ENCODE results near the gene BICD2. TPM values are rescaled to one million over a fixed set of nuclear protein-coding genes. Genes with fewer than 3 reads are reported as not detected.

Gene BICD2
- total and polyA plus RNA-seq, 2 of the 8 experiments (the other 6 are each of a cell fraction or from before 2014, with no cell fraction given), result 6.6 to 22.8 TPM

DNA sequence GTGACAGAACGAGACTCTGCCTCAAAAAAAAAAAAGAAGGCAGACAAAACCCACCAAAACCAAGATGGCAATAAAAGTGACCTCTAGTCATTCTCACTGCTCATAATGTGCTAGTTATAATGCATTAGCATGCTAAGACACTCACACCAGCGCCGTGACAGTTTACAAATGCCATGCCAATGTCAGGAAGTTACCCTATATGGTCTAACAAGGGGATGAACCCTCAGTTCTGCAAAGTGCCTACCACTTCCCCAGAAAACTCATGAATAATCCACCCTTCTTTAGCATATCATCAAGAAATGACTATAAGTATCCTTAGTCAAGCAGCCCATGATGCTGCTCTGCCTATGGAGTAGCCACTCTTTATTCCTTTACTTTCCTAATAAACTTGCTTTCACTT, 4.7 kb upstream of the BICD2 start:
- DNase-seq (ENCODE audit: low read depth in 1 of 2, low spot score in 2 of 2), result no peak
- Histone ChIP-seq H3K4me3 (ENCODE audit: extremely low read depth in 1 of 4, insufficient read depth in 2 of 4, low read depth in 3 of 4, low read length in 4 of 4) (no peak overlapping the region), H2BK5ac (ENCODE audit: low read depth, low read length) (no peak overlapping the region), H3K23ac (ENCODE audit: insufficient read length) (no peak overlapping the region), H3K9ac (replicated peaks in 1 of 4; ENCODE audit: extremely low read depth in 1 of 4, low read depth in 3 of 4, low read length in 3 of 4) (no peak overlapping the region), H3K9me3 (ENCODE audit: insufficient read depth in 2 of 2, low read depth in 1 of 2, low read length in 1 of 2) (no peaks in the 10 kb centered on the region), H3K56ac (replicated peaks; ENCODE audit: insufficient read length, low read depth, low read length) (no peak overlapping the region), H3K36me3 (ENCODE audit: control insufficient read depth in 2 of 4, insufficient read depth in 4 of 4, low read length in 3 of 4) (no peaks in the 10 kb centered on the region), H3K18ac (ENCODE audit: extremely low read depth, low read length) (no peak overlapping the region), H2BK15ac (ENCODE audit: low read length) (no peak overlapping the region), H3K23me2 (ENCODE audit: low read depth, low read length) (peaks cover 4% of the 10 kb centered on the region; the same call in 1 of the 2 replicates), H2BK12ac (ENCODE audit: low read depth, low read length) (no peak overlapping the region), H3K14ac (ENCODE audit: insufficient read length) (no peak overlapping the region), H4K5ac (ENCODE audit: insufficient read length, low read depth, low read length) (no peak overlapping the region), H2BK20ac (ENCODE audit: low read length) (no peak overlapping the region), H2AFZ (ENCODE audit: low read length) (no peak overlapping the region), H3K79me2 (ENCODE audit: control insufficient read depth in 1 of 2, insufficient read depth in 2 of 2, low read length in 2 of 2) (peaks cover 0 to 2% of the 10 kb centered on the region in 2 experiments; a peak in 1 of 4 replicates), H3K27ac (ENCODE audit: low read depth, low read length) (no peak overlapping the region), H2AK5ac (ENCODE audit: low read depth, low read length) (no peak overlapping the region), H4K20me1 (replicated peaks in 1 of 2; ENCODE audit: control insufficient read depth in 1 of 2, insufficient read depth in 2 of 2, low read length in 2 of 2) (peaks cover 0 to 1% of the 10 kb centered on the region in 2 experiments), H2BK120ac (replicated peaks; ENCODE audit: low read depth, low read length) (no peak overlapping the region), H3K27me3 (replicated peaks in 1 of 4; ENCODE audit: control insufficient read depth in 3 of 4, extremely low read depth in 1 of 4, insufficient read depth in 3 of 4, low read length in 3 of 4) (no peaks in the 10 kb centered on the region), H3K4me2 (ENCODE audit: insufficient read depth in 1 of 2, low read depth in 2 of 2, low read length in 2 of 2) (no peak overlapping the region), H4K8ac (ENCODE audit: extremely low read depth, insufficient read depth, low read length) (no peak overlapping the region), H3K4ac (replicated peaks; ENCODE audit: insufficient read length, low read depth, low read length) (no peak overlapping the region), H3K4me1 (replicated peaks in 1 of 4; ENCODE audit: control insufficient read depth in 3 of 4, insufficient read depth in 4 of 4, low read length in 3 of 4) (peaks cover 0 to 11% (median 3%) of the 10 kb centered on the region in 4 experiments; a peak in 3 of 7 replicates), H3K79me1 (ENCODE audit: low read depth, low read length) (no peaks in the 10 kb centered on the region), H4K91ac (replicated peaks; ENCODE audit: insufficient read length, low read length) (no peak overlapping the region)
- WGBS, 2 experiments (ENCODE audit: extremely low coverage in 1 of 2, insufficient coverage in 1 of 2, insufficient read length in 1 of 2, insufficient replicate concordance in 2 of 2, low coverage in 1 of 2, low lambda C conversion rate in 2 of 2, missing lambda C conversion rate in 1 of 2), result 92% methylated on average over 2 of the region's 3 CpGs; no CpG with 5 or more reads in 1 of the 2 experiments
- ChIA-PET POLR2A (ENCODE audit: partially characterized antibody) (no interaction called here), CTCF (ENCODE audit: partially characterized antibody) (interaction anchor here (0.9 kb wide), 1 partner anchor 40 kb away, joined by 3 read pairs; no protein-coding TSS in a partner anchor)
- FAIRE-seq, result no peak
- no peak for TF ChIP-seq POU5F1 (IDR thresholded peaks at IDR 0.05; ENCODE audit: low read depth, low read length)
- no peak for TF ChIP-seq CBX5 (IDR thresholded peaks at IDR 0.05; ENCODE audit: low read depth, low read length)
- TF ChIP-seq ATF2 (IDR thresholded peaks at IDR 0.05; ENCODE audit: low read length), result no peak
- no peak for TF ChIP-seq MAFK (IDR thresholded peaks at IDR 0.05; ENCODE audit: low read depth, low read length)
- no peak for TF ChIP-seq CEBPB (IDR thresholded peaks at IDR 0.05; ENCODE audit: low read depth, low read length)
- TF ChIP-seq POLR2A (IDR thresholded peaks at IDR 0.05; ENCODE audit: control extremely low read depth in 1 of 2, low read depth in 2 of 2, low read length in 2 of 2), result no peak
- no peak for TF ChIP-seq USF2 (IDR thresholded peaks at IDR 0.05; ENCODE audit: low read length)
- no peak for TF ChIP-seq GTF2F1 (IDR thresholded peaks at IDR 0.05; ENCODE audit: borderline replicate concordance, low read depth, low read length)
- no peak for TF ChIP-seq KDM1A (IDR thresholded peaks at IDR 0.05; ENCODE audit: borderline replicate concordance, low read length)
- no peak for TF ChIP-seq RXRA (IDR thresholded peaks at IDR 0.05; ENCODE audit: insufficient read depth, low read depth, low read length)
- TF ChIP-seq CHD2 (IDR thresholded peaks at IDR 0.05; ENCODE audit: low read length), result no peak
- no peak for TF ChIP-seq SUZ12 (IDR thresholded peaks at IDR 0.05; ENCODE audit: low read length)
- no peak for TF ChIP-seq ASH2L (IDR thresholded peaks at IDR 0.05; ENCODE audit: low read length)

Measured in H1 (cell line).